Measurements from ENCODE around the gene PBX1.

The PBX1 gene

GRCh38 chr1:164560121-164560541 is 1.1 kb downstream of the PBX1 start:
- no peak for TF ChIP-seq REST (IDR thresholded peaks at IDR 0.05; ENCODE audit: insufficient read depth in 1 of 2, low read depth in 2 of 2, low read length in 2 of 2)

GRCh38 chr1:164560556-164560955 is 1.6 kb downstream of the PBX1 start:
- TF ChIP-seq SIN3A (IDR thresholded peaks at IDR 0.05; ENCODE audit: borderline replicate concordance, insufficient read depth, low read length) (no peak), POLR2AphosphoS5 (IDR thresholded peaks at IDR 0.05; ENCODE audit: low read depth, low read length) (no peak), FOXP2 (optimal IDR thresholded peaks at IDR 0.05; ENCODE audit: borderline replicate concordance, extremely low read depth, extremely low read length, insufficient read depth) (no peak), REST (IDR thresholded peaks at IDR 0.05; ENCODE audit: insufficient read depth in 1 of 2, low read depth in 2 of 2, low read length in 2 of 2) (no peak), TAF1 (IDR thresholded peaks at IDR 0.05; ENCODE audit: borderline replicate concordance, insufficient read depth, low read length) (no peak)

- TF ChIP-seq SIN3A (IDR thresholded peaks at IDR 0.05; ENCODE audit: borderline replicate concordance, insufficient read depth, low read length), result no peak
- TF ChIP-seq REST (IDR thresholded peaks at IDR 0.05; ENCODE audit: insufficient read depth in 1 of 2, low read depth in 2 of 2, low read length in 2 of 2), result no peak
- no peak for TF ChIP-seq FOXP2 (optimal IDR thresholded peaks at IDR 0.05; ENCODE audit: borderline replicate concordance, extremely low read depth, extremely low read length, insufficient read depth)
- no peak for TF ChIP-seq TAF1 (IDR thresholded peaks at IDR 0.05; ENCODE audit: borderline replicate concordance, insufficient read depth, low read length)
- TF ChIP-seq POLR2AphosphoS5 (IDR thresholded peaks at IDR 0.05; ENCODE audit: low read depth, low read length), result no peak
These were observed 2.0 kb downstream of the PBX1 start for GRCh38 chr1:164561007-164561406.

GRCh38 chr1:164561472-164561871 is 2.5 kb downstream of the PBX1 start:
- no peak for TF ChIP-seq SIN3A (IDR thresholded peaks at IDR 0.05; ENCODE audit: borderline replicate concordance, insufficient read depth, low read length)
- no peak for TF ChIP-seq REST (IDR thresholded peaks at IDR 0.05; ENCODE audit: insufficient read depth in 1 of 2, low read depth in 2 of 2, low read length in 2 of 2)
- TF ChIP-seq FOXP2 (optimal IDR thresholded peaks at IDR 0.05; ENCODE audit: borderline replicate concordance, extremely low read depth, extremely low read length, insufficient read depth), result no peak
- TF ChIP-seq TAF1 (IDR thresholded peaks at IDR 0.05; ENCODE audit: borderline replicate concordance, insufficient read depth, low read length), result no peak
- no peak for TF ChIP-seq POLR2AphosphoS5 (IDR thresholded peaks at IDR 0.05; ENCODE audit: low read depth, low read length)

GRCh38 chr1:164562061-164562460 is 3.1 kb downstream of the PBX1 start:
- TF ChIP-seq FOXP2 (optimal IDR thresholded peaks at IDR 0.05; ENCODE audit: borderline replicate concordance, extremely low read depth, extremely low read length, insufficient read depth), result no peak
